Activated CD8-positive, alpha-beta T cell treated with anti-CD3 and anti-CD28 coated beads for 36 hours (primary cell): ENCODE measurements around the gene NISCH. TPM values are rescaled to one million over a fixed set of nuclear protein-coding genes. Genes with fewer than 3 reads are reported as not detected.

Experiments used
- ATAC-seq: fragments of 200-7000 bp; cut with Tn5 transposase; one replicate; pipeline ENCODE4 v1.10.0; 2021; ENCODE audit warnings: mild to moderate bottlenecking, moderate library complexity
- CTCF ChIA-PET: fragments of 350-600 bp; sonication (Branson Sonifier 250); formaldehyde crosslinking; loops from one replicate; lab custom pipeline; 2021; ENCODE audit warnings: antibody characterized with exemption; lab: Charles Lee
- POLR2A ChIA-PET: fragments of 350-600 bp; sonication (Branson Sonifier 250); formaldehyde crosslinking; loops from one replicate; lab custom pipeline; 2021; ENCODE audit warnings: antibody characterized with exemption; lab: Charles Lee
- DNase-seq: peaks from one replicate; pipeline ENCODE4 v3.0.0-alpha.2; 2020
- H3K27ac Mint-ChIP-seq: one replicate; pipeline ENCODE4 v1.8.0; 2021; ENCODE audit warnings: mild to moderate bottlenecking, mixed read lengths
- H3K27me3 Mint-ChIP-seq: one replicate; pipeline ENCODE4 v1.8.0; 2021; ENCODE audit warnings: mixed read lengths
- H3K36me3 Mint-ChIP-seq: one replicate; pipeline ENCODE4 v1.8.0; 2021; ENCODE audit warnings: low read depth, mixed read lengths
- H3K4me1 Mint-ChIP-seq: one replicate; pipeline ENCODE4 v1.8.0; 2021; ENCODE audit warnings: low read depth, mixed read lengths
- H3K4me3 Mint-ChIP-seq: one replicate; pipeline ENCODE4 v1.8.0; 2021; ENCODE audit warnings: mild to moderate bottlenecking, moderate library complexity, mixed read lengths
- H3K9me3 Mint-ChIP-seq: one replicate; pipeline ENCODE4 v1.8.0; 2021; ENCODE audit warnings: mixed read lengths
- CTCF ChIP-seq: fragments of 200-600 bp; IDR thresholded peaks from one replicate; pipeline ENCODE4 v1.8.0; 2022; ENCODE audit warnings: antibody characterized with exemption, mild to moderate bottlenecking
- intact Hi-C: fragments of 100-400 bp; cut with micrococcal nuclease; formaldehyde crosslinking; loops from one replicate; pipeline ENCODE4 v1.10.0; 2022
- total RNA-seq, 2 experiments: library from RNA; stranded (reverse); gene quantifications; one replicate each; pipeline ENCODE4 v1.2.3, GENCODE V29; 2021

NISCH gene
- total RNA-seq, 2 experiments from 2014 or later, result 57.1 to 57.4 TPM

GRCh38 chr3:52517796-52518722 lies 62.7 kb downstream of the NISCH start:
- ChIA-PET CTCF (interaction anchor here (1.1 kb wide), 1 partner anchor 72 kb away, joined by 3 read pairs; no protein-coding TSS in a partner anchor), POLR2A (interaction anchor here (0.6 to 1.2 kb wide), 3 partner anchors 11 to 131 kb away, joined by 3 to 4 read pairs (median 3); no protein-coding TSS in a partner anchor)
- Mint-ChIP-seq H3K9me3 (no peaks in the 10 kb centered on the region), H3K36me3 (no peaks in the 10 kb centered on the region), H3K27ac (no peak overlapping the region), H3K4me3 (no peak overlapping the region), H3K27me3 (no peaks in the 10 kb centered on the region), H3K4me1 (no peaks in the 10 kb centered on the region)
- no peak for DNase-seq
- no peak for ATAC-seq
- no peak for TF ChIP-seq CTCF
- intact Hi-C loops, result no loop called here

- H3K27me3 Mint-ChIP-seq, result no peaks in the 10 kb centered on the region
- no peak overlapping the region for H3K27ac Mint-ChIP-seq
- POLR2A ChIA-PET, result interaction anchor here (1.2 kb wide), 2 partner anchors 10 to 36 kb away, joined by 3 to 4 read pairs; no protein-coding TSS in a partner anchor
- no peak for TF ChIP-seq CTCF
- no peaks in the 10 kb centered on the region for H3K4me1 Mint-ChIP-seq
- CTCF ChIA-PET, result interaction anchor here (1.1 kb wide), 1 partner anchor 24 kb away, joined by 3 read pairs; the partner anchor contains the start of gene STAB1
- no peaks in the 10 kb centered on the region for H3K36me3 Mint-ChIP-seq
- H3K4me3 Mint-ChIP-seq, result no peak overlapping the region
- intact Hi-C loops, result no loop called here
- no peak for ATAC-seq
- no peak for DNase-seq
- no peaks in the 10 kb centered on the region for H3K9me3 Mint-ChIP-seq
These were observed 63.5 kb downstream of the NISCH start for GRCh38 chr3:52518723-52519444.

GRCh38 chr3:52519445-52520140 lies 64.2 kb downstream of the NISCH start:
- no peak for ATAC-seq
- H3K4me3 Mint-ChIP-seq, result no peak overlapping the region
- no peaks in the 10 kb centered on the region for H3K9me3 Mint-ChIP-seq
- ChIA-PET POLR2A (interaction anchor here (1.1 kb wide), 1 partner anchor 8 kb away, joined by 3 read pairs; no protein-coding TSS in a partner anchor), CTCF (interaction anchor here (1.1 kb wide), 1 partner anchor 25 kb away, joined by 3 read pairs; the partner anchor contains the start of gene STAB1)
- intact Hi-C loops, result no loop called here
- H3K27me3 Mint-ChIP-seq, result no peaks in the 10 kb centered on the region
- H3K36me3 Mint-ChIP-seq, result peaks cover 5% of the 10 kb centered on the region
- H3K27ac Mint-ChIP-seq, result no peak overlapping the region
- TF ChIP-seq CTCF, result no peak
- H3K4me1 Mint-ChIP-seq, result no peaks in the 10 kb centered on the region
- DNase-seq, result no peak

GRCh38 chr3:52520141-52520667 lies 64.8 kb downstream of the NISCH start:
- DNase-seq (no peak), ATAC-seq (no peak)
- Mint-ChIP-seq H3K27ac (no peak overlapping the region), H3K4me1 (no peaks in the 10 kb centered on the region), H3K9me3 (no peaks in the 10 kb centered on the region), H3K27me3 (no peaks in the 10 kb centered on the region), H3K4me3 (no peak overlapping the region), H3K36me3 (peaks cover 5% of the 10 kb centered on the region)
- TF ChIP-seq CTCF, result no peak
- ChIA-PET POLR2A (interaction anchor here (1.1 kb wide), 1 partner anchor 9 kb away, joined by 3 read pairs; no protein-coding TSS in a partner anchor), CTCF (interaction anchor here (1.1 to 1.5 kb wide), 2 partner anchors 23 to 26 kb away, joined by 3 read pairs; partner anchors contain the start of gene STAB1)
- intact Hi-C loops, result no loop called here
